GM18498 (cell line): ENCODE measurements around the gene PRKCE.

ENCODE experiments used
- ATAC-seq: cut with Tn5 transposase; IDR thresholded peaks from one replicate; pipeline ENCODE4 v1.9.1; 2021; ENCODE audit warnings: mild to moderate bottlenecking, moderate library complexity; ENCODE audit not compliant: unreplicated experiment

The PRKCE gene

GRCh38 chr2:45830322-45830721 lies 178.8 kb downstream of the PRKCE start:
- no peak for ATAC-seq

- peak; percentile 31 for ATAC-seq
Observed at GRCh38 chr2:45833301-45833967, 182.0 kb downstream of the PRKCE start.

- peak; percentile 80 for ATAC-seq
Observed at GRCh38 chr2:45833968-45834344, 182.5 kb downstream of the PRKCE start.

DNA sequence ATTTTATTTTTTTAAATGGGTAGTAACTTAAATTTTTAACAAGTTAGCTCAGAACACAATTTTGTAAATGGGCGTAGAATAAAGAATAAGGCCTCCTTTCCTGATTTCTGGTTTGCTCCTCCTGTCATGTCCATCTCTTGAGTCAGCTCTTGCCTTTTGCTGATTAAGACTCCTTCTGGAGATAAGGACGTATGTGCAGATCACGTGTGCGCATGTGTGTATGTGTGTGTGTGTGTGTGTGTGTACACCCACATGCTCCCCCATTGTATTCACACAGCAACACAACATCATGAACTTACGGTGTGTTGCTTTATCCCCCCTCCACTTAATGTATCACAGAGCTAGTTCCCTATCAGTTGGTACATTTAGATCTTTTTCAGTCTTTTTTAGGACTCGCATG lies 182.9 kb downstream of the PRKCE start:
- no peak for ATAC-seq

- no peak for ATAC-seq
Observed at GRCh38 chr2:45834858-45835257, 183.4 kb downstream of the PRKCE start.

GRCh38 chr2:45836316-45836715 lies 184.8 kb downstream of the PRKCE start:
- ATAC-seq: no peak

- ATAC-seq: no peak
Observed at GRCh38 chr2:45836740-45837139, 185.3 kb downstream of the PRKCE start.

DNA sequence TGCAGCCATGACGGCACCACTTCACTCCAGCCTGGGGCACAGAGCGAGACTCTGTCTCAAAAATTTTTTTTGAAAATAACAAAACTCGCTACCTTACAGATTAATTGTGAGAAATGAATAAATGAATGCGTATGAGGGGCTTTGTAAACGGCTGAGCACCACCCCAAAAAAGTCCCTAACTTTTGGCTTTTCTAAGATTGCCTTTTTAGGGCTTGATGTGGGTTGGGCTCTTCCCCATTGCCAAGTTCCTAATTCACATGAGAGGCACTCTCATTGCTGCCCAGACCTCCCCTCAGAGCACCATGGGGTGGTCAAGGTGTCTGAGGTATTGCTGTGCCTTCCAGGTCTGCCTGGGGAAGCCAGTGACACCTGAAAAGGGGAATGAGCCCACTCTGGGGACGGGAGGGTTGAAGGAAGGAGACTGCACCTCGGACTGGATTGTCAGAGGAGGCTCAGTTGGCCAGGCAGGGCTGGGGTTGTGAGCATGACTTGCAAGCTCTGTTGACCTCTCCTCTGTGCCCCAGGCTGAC lies 186.4 kb downstream of the PRKCE start:
- ATAC-seq: no peak

GRCh38 chr2:45839508-45840251 lies 188.2 kb downstream of the PRKCE start:
- no peak for ATAC-seq

GRCh38 chr2:45840481-45840880 lies 189.0 kb downstream of the PRKCE start:
- ATAC-seq: no peak

- no peak for ATAC-seq
Observed at GRCh38 chr2:45841752-45842407, 190.4 kb downstream of the PRKCE start.

DNA sequence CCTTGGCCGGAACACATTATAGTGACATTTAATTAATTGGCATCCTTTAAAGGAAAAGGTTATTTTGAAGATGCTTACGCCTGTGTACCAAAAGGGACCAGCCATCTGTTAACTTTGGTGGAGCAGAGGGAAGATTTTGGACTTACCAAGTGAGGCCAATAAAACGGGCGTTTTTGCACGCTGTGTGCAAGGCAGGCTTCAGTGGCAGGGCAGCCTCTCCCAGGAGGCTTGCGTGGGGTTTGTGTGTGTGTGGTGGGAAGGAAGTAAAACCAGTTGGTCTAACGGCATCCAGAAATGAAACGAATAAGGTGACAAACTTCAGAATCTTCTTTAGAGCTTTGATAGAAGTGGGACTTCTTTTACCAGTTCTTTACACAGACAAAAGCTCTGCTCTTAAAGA lies 191.7 kb downstream of the PRKCE start:
- peak; percentile 65 for ATAC-seq

- no peak for ATAC-seq
Observed at GRCh38 chr2:45844796-45845457, 193.5 kb downstream of the PRKCE start.

DNA sequence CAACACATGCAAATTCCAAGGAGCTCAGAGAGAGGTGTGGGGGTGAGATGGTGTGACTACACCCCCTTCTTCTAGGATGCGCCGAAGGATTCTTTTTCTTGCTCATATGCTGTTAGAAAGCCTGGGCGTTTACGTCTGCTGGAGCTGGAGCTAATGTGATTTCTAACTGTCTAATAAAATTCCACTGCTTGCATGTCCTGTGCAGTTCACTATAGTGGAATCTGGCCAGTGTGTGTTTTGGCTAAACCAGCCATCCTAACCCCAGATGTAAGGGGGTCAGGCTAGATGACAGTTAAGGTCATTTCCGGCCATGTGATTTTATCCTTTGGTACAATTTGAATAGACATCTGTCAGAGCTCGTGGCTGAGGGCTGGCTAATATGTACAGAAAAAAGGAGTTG lies 194.1 kb downstream of the PRKCE start:
- no peak for ATAC-seq

- no peak for ATAC-seq
Observed at GRCh38 chr2:45849491-45850283, 198.2 kb downstream of the PRKCE start.

GRCh38 chr2:45850558-45850957 lies 199.1 kb downstream of the PRKCE start:
- no peak for ATAC-seq

GRCh38 chr2:45851111-45851510 lies 199.6 kb downstream of the PRKCE start:
- no peak for ATAC-seq

GRCh38 chr2:45851576-45852304 lies 200.3 kb downstream of the PRKCE start:
- ATAC-seq: no peak

GRCh38 chr2:45852450-45853150 lies 201.1 kb downstream of the PRKCE start:
- peak; percentile 87 for ATAC-seq
